HG03103 (cell line): ENCODE results near the gene EHF.
A peak's percentile ranks its signal among the peaks of the same experiment; 100 is the strongest.
"Not testable (repeated sequence)": the region's sequence is repeated elsewhere in the genome, so short reads cannot be mapped to it uniquely, and the experiment has no call there.

Experiments used
- ATAC-seq: cut with Tn5 transposase; IDR thresholded peaks from one replicate; pipeline ENCODE4 v1.9.1; 2021; ENCODE audit warnings: low read depth; ENCODE audit not compliant: unreplicated experiment

EHF gene

GRCh38 chr11:34620820-34621792 lies at the start of gene EHF:
EHF (plus strand) TSS chr11:34621093; CDS start chr11:34642631, 21,538 bp downstream.
- no peak for ATAC-seq

GRCh38 chr11:34573537-34573936 lies 47.4 kb upstream of the EHF start:
- no peak for ATAC-seq

GRCh38 chr11:34575261-34575660 lies 45.6 kb upstream of the EHF start:
- ATAC-seq = no peak

GRCh38 chr11:34575671-34576070 lies 45.2 kb upstream of the EHF start:
- no peak for ATAC-seq

- no peak for ATAC-seq
These were observed 44.6 kb upstream of the EHF start for GRCh38 chr11:34576331-34576730.

GRCh38 chr11:34583818-34584217 lies 37.1 kb upstream of the EHF start:
- no peak for ATAC-seq

- no peak for ATAC-seq
These were observed 35.6 kb upstream of the EHF start for GRCh38 chr11:34585304-34585734.

- peak; percentile 76 for ATAC-seq
These were observed 35.0 kb upstream of the EHF start for GRCh38 chr11:34585735-34586487.

GRCh38 chr11:34586488-34587281 lies 34.2 kb upstream of the EHF start:
- no peak for ATAC-seq

GRCh38 chr11:34587282-34587677 lies 33.6 kb upstream of the EHF start:
- no peak for ATAC-seq

GRCh38 chr11:34588023-34588422 lies 32.9 kb upstream of the EHF start:
- no peak for ATAC-seq

- no peak for ATAC-seq
These were observed 32.2 kb upstream of the EHF start for GRCh38 chr11:34588701-34589100.

GRCh38 chr11:34589177-34589576 lies 31.7 kb upstream of the EHF start:
- ATAC-seq = not testable (repeated sequence)

GRCh38 chr11:34593085-34593484 lies 27.8 kb upstream of the EHF start:
- no peak for ATAC-seq

GRCh38 chr11:34594603-34595002 lies 26.3 kb upstream of the EHF start:
- no peak for ATAC-seq

- no peak for ATAC-seq
These were observed 25.5 kb upstream of the EHF start for GRCh38 chr11:34595391-34595790.

GRCh38 chr11:34595960-34596644 lies 24.8 kb upstream of the EHF start:
- ATAC-seq = no peak

- ATAC-seq = no peak
These were observed 21.4 kb upstream of the EHF start for GRCh38 chr11:34599406-34599945.

- no peak for ATAC-seq
These were observed 20.4 kb upstream of the EHF start for GRCh38 chr11:34600339-34601084.
